Stomach (tissue), 9 donors: ENCODE results near the gene COL4A2. TPM values are rescaled to one million over a fixed set of nuclear protein-coding genes. Genes with fewer than 3 reads are reported as not detected.

Source experiments
- DNase-seq, 2 donors: peaks; one replicate each; pipeline versions ENCODE4 v3.0.0 to v3.0.0-alpha.2; 2013 to 2019
- H3K27ac ChIP-seq, 5 donors: fragments of 200-600 bp in 4 of 5; sonication (generic) in 4 of 5; one replicate each; pipeline ENCODE4 v1.5.1; 2013 to 2019; ENCODE audit warnings: mild to moderate bottlenecking in 1 of 5, moderate library complexity in 1 of 5
- H3K27me3 ChIP-seq, 3 donors: fragments of 200-600 bp; sonication (generic); one replicate each; pipeline ENCODE4 v1.5.1; 2017 to 2019; ENCODE audit warnings: mixed run types in 1 of 3
- H3K36me3 ChIP-seq, 4 donors: fragments of 200-600 bp; sonication (generic); 1 replicate in 3 of 4; 2 replicates in 1 of 4; pipeline ENCODE4 v1.5.1; 2016 to 2019
- H3K4me1 ChIP-seq, 4 donors: fragments of 200-600 bp; sonication (generic); one replicate each; pipeline ENCODE4 v1.5.1; 2016 to 2019
- H3K4me3 ChIP-seq, 4 donors: fragments of 200-600 bp; sonication (generic) in 3 of 4; one replicate each; pipeline ENCODE4 v1.5.1; 2016 to 2019; ENCODE audit warnings: mild to moderate bottlenecking in 1 of 4
- H3K9me3 ChIP-seq, 4 donors: fragments of 200-600 bp; sonication (generic); one replicate each; pipeline ENCODE4 v1.5.1; 2016 to 2019
- CTCF ChIP-seq, 7 experiments: fragments of 450-650 bp in 4 of 7; fragments of 200-600 bp in 3 of 7; sonication (generic) in 3 of 7; IDR thresholded peaks; one replicate each; pipeline ENCODE4 v1.5.1; 2016 to 2019; ENCODE audit warnings: antibody characterized with exemption in 7 of 7, control low read depth in 2 of 7, mild to moderate bottlenecking in 1 of 7
- EP300 ChIP-seq: sonication (generic); formaldehyde crosslinking; IDR thresholded peaks from one replicate; pipeline ENCODE4 v1.6.1; 2017; ENCODE audit warnings: antibody characterized with exemption
- POLR2A ChIP-seq, 4 donors: fragments of 450-650 bp; IDR thresholded peaks; one replicate each; pipeline ENCODE4 v1.6.1; 2016; ENCODE audit warnings: antibody characterized with exemption in 4 of 4, control low read depth in 2 of 4, mild to moderate bottlenecking in 1 of 4, moderate library complexity in 1 of 4
- POLR2AphosphoS5 ChIP-seq, 3 donors: sonication (generic); formaldehyde crosslinking; IDR thresholded peaks; one replicate each; pipeline ENCODE4 v1.6.1; 2016; ENCODE audit warnings: antibody characterized with exemption in 3 of 3
- WGBS, 5 donors: extraction: QIAGEN DNeasy Blood & Tissue Kit in 3 of 5; methylation state at CpG; one replicate each; pipeline versions ENCODE4 v1.1.5 to v1.1.7; 2013 to 2018; 5-methylcytosine and 5-hydroxymethylcytosine counted together
- intact Hi-C: fragments of 100-400 bp; cut with DNase I; formaldehyde crosslinking; loops from one replicate; pipeline ENCODE4 v1.15.1; 2023; ENCODE audit warnings: low total_unique reads
- polyA plus RNA-seq, 3 donors: library from polyadenylated mRNA; stranded (reverse); fragments of 200-250 nt; gene quantifications; one replicate each; pipeline ENCODE4 v1.2.3, GENCODE V29; 2013
- total RNA-seq, 5 donors: library from RNA; depleted of rRNA; stranded (reverse); fragments of >200 nt; gene quantifications; one replicate each; pipeline versions ENCODE4 v1.1.0 to v1.2.3, GENCODE V29; 2014 to 2016
- donor health status: healthy with polysubstance abuse.
- donor health status: Bipolar disorder and iron deficiency.
- donor health status: healthy.

Gene COL4A2
- total and polyA plus RNA-seq, 8 donors: 24.0 to 531 (median 214) TPM

DNA sequence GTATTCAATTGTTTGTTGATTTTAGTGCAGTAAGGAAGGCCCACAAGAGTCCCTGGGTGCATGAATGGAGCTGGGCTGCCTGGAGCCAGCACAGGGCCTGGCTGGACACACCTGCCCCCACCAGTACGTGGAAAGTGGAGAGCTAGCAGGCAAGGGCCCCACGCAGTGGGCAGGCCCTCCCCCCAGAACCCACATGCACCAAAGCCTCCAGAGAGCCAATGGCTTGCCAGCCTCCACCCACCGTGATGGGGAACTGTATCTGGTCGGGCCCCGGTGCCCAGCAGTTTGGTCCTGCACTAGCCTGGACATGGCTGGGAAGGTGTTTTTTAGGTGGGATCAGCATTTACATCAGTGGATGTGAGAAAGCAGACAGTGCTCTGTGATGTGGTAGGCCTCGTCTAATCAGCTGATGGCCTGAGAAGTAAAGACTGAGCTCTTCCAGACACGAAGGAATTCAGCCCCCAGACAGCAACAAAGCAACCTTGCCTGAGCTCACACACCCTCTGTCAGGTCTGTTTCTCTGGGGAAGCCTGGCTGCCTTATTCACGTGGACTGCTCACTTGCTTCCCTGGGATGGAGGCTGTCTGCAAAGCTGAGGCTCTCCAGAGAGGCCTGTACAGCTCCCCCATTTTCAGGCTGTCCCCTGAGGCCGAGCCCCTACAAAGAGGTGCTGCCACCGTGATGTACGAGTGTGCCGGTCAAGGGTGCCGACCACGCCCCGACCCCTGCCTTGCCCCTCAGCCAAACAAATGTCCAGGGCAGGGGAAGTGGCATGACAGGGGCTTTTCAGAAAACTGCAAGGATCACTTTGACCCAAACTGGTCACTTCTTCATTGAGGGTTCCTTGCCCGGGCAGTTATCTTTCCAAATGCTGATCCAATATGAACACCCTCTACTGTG lies 226.9 kb downstream of the COL4A2 start:
- H3K9me3 ChIP-seq: no peaks in the 10 kb centered on the region
- no peak for DNase-seq
- H3K27me3 ChIP-seq: no peaks in the 10 kb centered on the region
- WGBS, 5 donors: 60 to 76% (median 72%) methylated on average over 10 to 16 of the region's 16 CpGs
- peaks cover 26 to 89% (median 49%) of the 10 kb centered on the region in 4 donors for H3K4me1 ChIP-seq
- intact Hi-C loops: no loop called here
- H3K27ac ChIP-seq: peak overlapping the region in 3 of 5 donors; percentile 33 to 48 (median 38)
- peaks cover 0 to 7% (median 0%) of the 10 kb centered on the region in 4 donors for H3K36me3 ChIP-seq
- H3K4me3 ChIP-seq: no peak overlapping the region
- no peak for TF ChIP-seq CTCF (IDR thresholded peaks at IDR 0.05)
- no peak for TF ChIP-seq POLR2A (IDR thresholded peaks at IDR 0.05)
- TF ChIP-seq EP300: no peak

- no peaks in the 10 kb centered on the region for H3K9me3 ChIP-seq
- peak overlapping the region in 4 of 5 donors; percentile 49 to 63 (median 55) for H3K27ac ChIP-seq
- no peak for DNase-seq
- H3K4me3 ChIP-seq: no peak overlapping the region
- no peak for TF ChIP-seq POLR2AphosphoS5 (IDR thresholded peaks at IDR 0.05)
- no peak for TF ChIP-seq CTCF (IDR thresholded peaks at IDR 0.05)
- no peak for TF ChIP-seq POLR2A (IDR thresholded peaks at IDR 0.05)
- TF ChIP-seq EP300: no peak
- H3K4me1 ChIP-seq: peaks cover 25 to 92% (median 53%) of the 10 kb centered on the region in 4 donors
- no peaks in the 10 kb centered on the region for H3K27me3 ChIP-seq
- H3K36me3 ChIP-seq: peaks cover 0 to 7% (median 0%) of the 10 kb centered on the region in 4 donors
- WGBS, 5 donors: 90 to 98% (median 97%) methylated on average over 11 of the region's 11 CpGs
- intact Hi-C loops: no loop called here
These were observed 228.4 kb downstream of the COL4A2 start for GRCh38 chr13:110535526-110535925.

DNA sequence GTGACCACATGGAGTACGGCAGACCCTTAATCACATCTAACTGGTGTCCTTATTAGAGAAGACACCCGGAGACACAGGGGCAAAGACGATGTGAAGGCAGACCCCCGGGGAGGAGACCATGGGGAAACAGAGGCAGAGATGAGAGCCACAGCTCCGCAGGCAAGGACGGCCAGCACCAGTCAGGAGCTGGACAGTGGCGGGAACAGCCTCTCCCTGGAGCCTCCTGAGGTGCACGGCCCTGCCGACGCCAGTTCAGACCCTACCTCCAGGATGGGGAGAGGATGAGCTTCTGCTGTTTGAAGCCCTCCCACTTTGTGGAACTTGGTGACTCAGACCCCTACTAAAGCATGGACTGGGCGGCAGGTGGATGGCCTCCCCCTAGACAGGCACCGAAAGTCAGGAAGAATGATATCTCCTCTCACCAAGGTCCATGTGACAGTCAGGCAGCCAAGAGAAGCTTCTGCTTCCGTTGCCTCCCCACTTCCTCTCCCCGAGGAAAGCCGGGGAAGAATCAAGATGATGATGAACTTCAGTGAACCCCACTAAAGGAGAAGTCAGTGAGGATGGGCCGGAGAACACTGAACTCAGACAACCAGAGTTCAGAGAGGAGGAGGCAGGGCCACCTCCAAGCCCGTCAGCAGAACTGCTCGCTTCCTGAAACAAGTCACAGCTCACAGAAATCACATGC lies 229.1 kb downstream of the COL4A2 start:
- intact Hi-C loops: no loop called here
- H3K27me3 ChIP-seq: no peaks in the 10 kb centered on the region
- H3K4me3 ChIP-seq: no peak overlapping the region
- H3K36me3 ChIP-seq: peaks cover 0 to 7% (median 0%) of the 10 kb centered on the region in 4 donors
- TF ChIP-seq POLR2AphosphoS5 (IDR thresholded peaks at IDR 0.05) (no peak), CTCF (IDR thresholded peaks at IDR 0.05) (no peak), POLR2A (IDR thresholded peaks at IDR 0.05) (no peak), EP300 (no peak)
- H3K9me3 ChIP-seq: no peaks in the 10 kb centered on the region
- H3K4me1 ChIP-seq: peaks cover 29 to 93% (median 56%) of the 10 kb centered on the region in 4 donors
- no peak for DNase-seq
- WGBS, 5 donors: 77 to 84% (median 79%) methylated on average over 15 to 18 of the region's 18 CpGs
- peak overlapping the region in 4 of 5 donors; percentile 49 to 63 (median 55) for H3K27ac ChIP-seq

GRCh38 chr13:110538632-110539031 lies 231.5 kb downstream of the COL4A2 start:
- Histone ChIP-seq H3K4me3 (no peak overlapping the region), H3K36me3 (peaks cover 0 to 7% (median 0%) of the 10 kb centered on the region in 4 donors), H3K4me1 (peaks cover 42 to 94% (median 62%) of the 10 kb centered on the region in 4 donors), H3K27me3 (no peaks in the 10 kb centered on the region), H3K9me3 (no peaks in the 10 kb centered on the region), H3K27ac (peak overlapping the region; percentile 34 to 83 (median 62))
- WGBS, 5 donors: 19 to 30% (median 27%) methylated on average over 5 of the region's 5 CpGs
- peak in 2 of 3 donors; percentile 31 to 40 for TF ChIP-seq POLR2AphosphoS5 (IDR thresholded peaks at IDR 0.05)
- no peak for TF ChIP-seq CTCF (IDR thresholded peaks at IDR 0.05)
- TF ChIP-seq EP300: no peak
- intact Hi-C loops: no loop called here
- peak in 1 of 2 donors; percentile 71 for DNase-seq
